ENCODE data around the gene SBF2.

The SBF2 gene

GRCh38 chr11:10317151-10317755, 23.2 kb upstream of the SBF2 start:
- DNase-seq: no peak

GRCh38 chr11:10315083-10315482, 21.1 kb upstream of the SBF2 start:
- no peak for DNase-seq

GRCh38 chr11:10314199-10315072, 20.4 kb upstream of the SBF2 start:
- no peak for DNase-seq

GRCh38 chr11:10311802-10312201, 17.8 kb upstream of the SBF2 start:
- no peak for DNase-seq

- DNase-seq: no peak
Measured at GRCh38 chr11:10310301-10310841, 16.4 kb upstream of the SBF2 start.

GRCh38 chr11:10309163-10310093, 15.4 kb upstream of the SBF2 start:
- no peak for DNase-seq

- DNase-seq: no peak
Measured at GRCh38 chr11:10308201-10308954, 14.4 kb upstream of the SBF2 start.

GRCh38 chr11:10307400-10308200, 13.6 kb upstream of the SBF2 start:
- DNase-seq: no peak

GRCh38 chr11:10307022-10307399, 13.0 kb upstream of the SBF2 start:
- DNase-seq: no peak

GRCh38 chr11:10305964-10306918, 12.2 kb upstream of the SBF2 start:
- no peak for DNase-seq

- DNase-seq: no peak
Measured at GRCh38 chr11:10305262-10305963, 11.4 kb upstream of the SBF2 start.

GRCh38 chr11:10304495-10305261, 10.7 kb upstream of the SBF2 start, which contains the start of gene ADM:
TSS of gene ADM (plus strand) at chr11:10305073. CDS start at chr11:10305701, 628 bp downstream.
- no peak for DNase-seq

- no peak for DNase-seq
Measured at GRCh38 chr11:10303558-10304363, 9.7 kb upstream of the SBF2 start.

- DNase-seq: no peak
Measured at GRCh38 chr11:10302744-10303557, 8.9 kb upstream of the SBF2 start.

- no peak for DNase-seq
Measured at GRCh38 chr11:10302359-10302743, 8.3 kb upstream of the SBF2 start.

- DNase-seq: no peak
Measured at GRCh38 chr11:10301656-10302358, 7.8 kb upstream of the SBF2 start.

Data from NCI-H1694 (cell line).